Stimulated activated CD8-positive, alpha-beta memory T cell treated with anti-CD3 and anti-CD28 coated beads, Interleukin-7, amount 100 ng/mL, for 48 hours (primary cell): ENCODE measurements around the gene SERPINE2.
"Not testable (repeated sequence)": the region's sequence is repeated elsewhere in the genome, so short reads cannot be mapped to it uniquely, and the experiment has no call there.

Experiments used
- DNase-seq, 2 donors: peaks; one replicate each; pipeline ENCODE4 v3.0.0-alpha.2; 2020; ENCODE audit warnings: low read depth in 1 of 2; ENCODE audit errors: extremely low read depth in 1 of 2

The SERPINE2 gene

DNA sequence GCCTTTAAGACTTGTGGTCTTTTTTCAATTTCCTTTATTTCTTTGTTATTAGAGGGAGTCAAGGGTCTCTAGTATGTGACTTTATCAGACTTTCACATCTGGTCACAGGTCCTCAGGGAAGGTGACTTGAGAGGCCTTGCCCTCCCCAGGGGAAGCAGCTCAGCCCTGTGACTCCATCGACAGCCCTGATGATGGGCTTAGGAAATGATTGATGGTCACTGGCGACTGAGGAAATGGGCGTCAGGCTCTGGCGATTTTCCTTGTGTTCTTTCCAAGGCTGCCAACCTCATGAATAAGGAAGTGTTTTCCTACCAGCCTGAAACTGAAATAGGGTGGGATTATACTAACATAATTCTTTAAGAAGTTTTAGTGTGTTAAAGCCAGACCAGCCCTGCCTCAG lies 21.1 kb downstream of the SERPINE2 start:
- no peak for DNase-seq

- DNase-seq, result no peak
Measured at GRCh38 chr2:224016963-224017362, 22.1 kb downstream of the SERPINE2 start.

DNA sequence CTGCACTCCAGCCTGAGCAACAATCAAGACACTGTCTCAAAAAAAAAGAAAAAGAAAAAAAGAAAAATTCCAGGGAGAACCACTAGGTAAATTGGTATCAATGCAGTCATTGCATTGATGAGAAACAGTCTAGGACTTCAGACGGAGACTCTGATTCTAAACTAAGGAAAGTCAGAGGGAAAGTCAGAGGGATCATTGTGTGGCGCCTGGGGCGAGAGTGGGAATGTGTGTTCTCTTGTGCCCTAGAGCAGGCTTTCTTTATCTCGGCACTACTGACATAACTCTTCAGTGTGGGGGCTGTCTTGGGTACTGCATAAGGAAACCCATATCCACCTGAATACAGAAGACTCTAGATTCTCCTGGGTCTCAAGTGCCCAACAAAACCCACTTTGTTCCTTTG lies 24.8 kb downstream of the SERPINE2 start:
- DNase-seq, result no peak

DNA sequence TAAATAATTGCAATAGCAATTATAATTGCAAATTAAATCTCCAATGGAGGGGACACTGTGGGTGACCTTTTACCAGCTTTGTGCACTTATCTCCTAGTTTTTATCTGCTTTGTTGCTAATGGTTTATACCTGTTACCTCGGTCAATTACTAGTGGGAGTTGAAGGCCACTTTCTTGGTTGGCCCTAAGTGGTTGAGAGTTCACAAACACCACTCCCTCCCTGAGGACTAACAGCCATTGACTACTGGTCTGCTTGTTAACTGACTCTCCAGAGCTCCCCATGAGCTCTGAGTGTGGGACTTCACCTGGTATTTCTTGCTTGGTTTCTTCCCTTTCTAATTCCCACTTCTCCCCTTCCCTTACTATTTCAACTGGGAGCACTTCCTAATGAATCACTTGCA lies 27.2 kb downstream of the SERPINE2 start:
- no peak for DNase-seq

- DNase-seq, result no peak
Measured at GRCh38 chr2:224009605-224010315, 29.3 kb downstream of the SERPINE2 start.

- DNase-seq, result no peak
Measured at GRCh38 chr2:224008702-224009261, 30.3 kb downstream of the SERPINE2 start.

GRCh38 chr2:224004105-224004695 lies 34.9 kb downstream of the SERPINE2 start:
- no peak for DNase-seq

- DNase-seq, result not testable (repeated sequence)
Measured at GRCh38 chr2:224000662-224001061, 38.4 kb downstream of the SERPINE2 start.

GRCh38 chr2:223999862-224000261 lies 39.2 kb downstream of the SERPINE2 start:
- DNase-seq, result no peak

GRCh38 chr2:223998948-223999347 lies 40.1 kb downstream of the SERPINE2 start:
- DNase-seq, result no peak

DNA sequence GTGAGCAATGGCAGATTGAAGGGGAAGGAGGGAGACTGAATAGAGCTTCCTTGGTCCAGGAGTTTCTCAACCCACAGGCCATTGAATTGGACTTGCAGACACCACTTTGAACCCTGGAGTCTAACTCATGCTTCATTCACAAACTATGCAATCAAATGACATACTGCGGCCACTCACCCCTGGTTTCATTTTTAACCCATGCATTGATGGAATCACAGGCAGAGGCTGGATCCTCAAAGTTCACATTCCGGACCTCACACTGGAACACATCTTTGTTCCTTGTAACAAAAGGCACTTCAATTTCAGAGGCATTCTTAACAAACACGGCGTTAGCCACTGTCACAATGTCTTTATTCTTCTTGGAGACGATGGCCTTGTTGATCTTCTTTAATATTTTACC lies 41.1 kb downstream of the SERPINE2 start:
- no peak for DNase-seq

DNA sequence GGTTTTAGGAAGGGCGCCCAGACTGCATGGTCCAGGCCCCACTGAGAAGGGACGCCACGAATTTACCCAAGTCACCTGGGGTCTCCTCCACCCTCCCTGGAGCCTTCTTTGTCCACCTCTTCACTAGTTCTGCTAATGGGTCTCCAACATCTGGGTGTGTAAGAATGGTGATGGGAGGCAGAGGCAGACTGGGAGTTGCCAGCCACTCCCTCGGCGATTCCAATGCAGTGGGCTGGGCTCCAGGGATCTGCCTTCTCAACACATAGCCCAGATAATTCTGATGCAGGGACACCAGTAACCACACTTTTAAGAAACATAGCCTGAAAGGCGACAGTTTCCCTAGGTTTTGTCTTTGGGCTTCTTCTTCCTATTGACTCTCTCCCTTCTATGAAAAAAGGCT lies 42.7 kb downstream of the SERPINE2 start:
- DNase-seq, result no peak

- DNase-seq, result no peak
Measured at GRCh38 chr2:223995569-223995968, 43.5 kb downstream of the SERPINE2 start.

DNA sequence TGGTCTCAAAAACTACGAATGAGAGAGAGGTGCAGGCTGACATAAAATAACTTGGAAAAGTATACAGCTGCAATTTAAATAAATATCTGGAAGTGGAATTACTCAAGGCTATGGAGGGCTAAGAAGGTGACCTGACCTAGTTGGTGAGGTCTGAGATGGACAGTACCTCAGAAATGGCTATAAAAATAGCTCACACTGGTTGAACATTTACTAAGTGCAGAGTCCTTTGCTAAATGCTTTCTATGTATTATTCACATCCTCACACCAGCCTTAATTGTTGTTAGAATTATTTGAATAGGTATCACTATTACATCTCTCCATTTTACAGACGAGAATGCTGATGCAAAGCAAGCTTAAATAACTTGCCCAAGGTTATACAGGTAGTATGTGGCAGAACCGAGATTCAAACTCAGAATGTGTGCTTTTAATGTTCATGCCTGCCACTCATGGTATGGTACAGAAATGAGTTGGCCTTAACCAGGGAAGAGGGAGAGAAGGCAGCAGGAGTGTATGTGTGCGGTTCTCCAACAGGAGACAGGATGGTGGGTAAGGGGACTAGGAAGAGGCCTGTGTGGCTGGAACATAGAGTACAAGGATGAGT lies 44.4 kb downstream of the SERPINE2 start:
- no peak for DNase-seq

- DNase-seq, result peak in 1 of 2 donors; percentile 39
Measured at GRCh38 chr2:223993634-223994232, 45.4 kb downstream of the SERPINE2 start.

GRCh38 chr2:223991611-223992010 lies 47.5 kb downstream of the SERPINE2 start:
- DNase-seq, result no peak

- DNase-seq, result no peak
Measured at GRCh38 chr2:223989856-223990232, 49.2 kb downstream of the SERPINE2 start.

- no peak for DNase-seq
Measured at GRCh38 chr2:223989206-223989855, 49.8 kb downstream of the SERPINE2 start.

DNA sequence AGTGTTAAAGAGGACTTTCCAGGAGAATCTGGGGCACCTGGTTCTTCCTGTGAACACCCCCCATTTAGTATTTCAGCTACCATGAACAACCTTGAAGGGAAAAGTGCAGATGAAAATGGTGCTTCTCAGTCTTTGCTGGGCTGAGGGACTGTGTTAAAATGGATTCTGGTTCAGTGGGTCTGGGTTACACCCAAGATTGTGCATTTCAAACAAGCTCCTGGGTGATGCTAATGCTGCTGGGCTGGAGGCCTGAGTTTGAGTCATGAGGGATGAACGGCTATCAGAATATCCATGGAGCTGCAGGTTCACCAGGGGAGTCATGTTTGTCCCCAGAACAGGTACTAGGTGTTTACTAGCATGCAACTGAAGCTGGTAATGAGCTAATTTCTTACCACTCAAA lies 57.8 kb downstream of the SERPINE2 start:
- no peak for DNase-seq

- DNase-seq, result no peak
Measured at GRCh38 chr2:223980803-223981202, 58.3 kb downstream of the SERPINE2 start.

DNA sequence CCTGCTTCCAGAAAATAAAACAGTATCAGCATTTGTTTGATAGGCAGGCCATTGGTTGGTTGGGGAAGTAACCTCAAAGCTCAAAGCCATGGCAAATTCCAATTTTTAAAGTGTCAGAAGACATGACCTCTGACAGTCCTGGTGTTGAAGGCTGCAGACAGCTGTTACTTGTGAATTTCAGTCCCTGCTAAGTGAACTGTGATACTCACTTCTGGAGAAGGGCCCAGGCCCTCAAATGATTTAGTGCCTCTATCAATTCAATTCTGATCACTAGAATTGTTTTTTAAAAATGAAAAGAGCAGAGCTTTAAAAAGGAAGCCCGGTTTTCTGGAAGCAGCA lies 58.7 kb downstream of the SERPINE2 start:
- DNase-seq, result no peak
